CD8-positive, alpha-beta memory T cell (primary cell): ENCODE results near the gene SP8. TPM values are rescaled to one million over a fixed set of nuclear protein-coding genes. Genes with fewer than 3 reads are reported as not detected.

Experiments
- CTCF ChIA-PET: fragments of 350-600 bp; sonication (Branson Sonifier 250); formaldehyde crosslinking; loops from one replicate; lab custom pipeline; 2021; ENCODE audit warnings: antibody characterized with exemption; lab: Charles Lee
- POLR2A ChIA-PET: fragments of 350-600 bp; sonication (Branson Sonifier 250); formaldehyde crosslinking; loops from one replicate; lab custom pipeline; 2021; ENCODE audit warnings: antibody characterized with exemption; lab: Charles Lee
- DNase-seq, 5 donors: peaks; one replicate each; pipeline versions ENCODE4 v3.0.0 to v3.0.0-alpha.2; 2020 to 2022; ENCODE audit warnings: mixed read lengths in 1 of 5
- H3K27ac ChIP-seq: one replicate; pipeline ENCODE4 v1.7.0; 2013; ENCODE audit warnings: low read depth, mild to moderate bottlenecking, low read length, moderate library complexity
- H3K27me3 ChIP-seq: 2 replicates; pipeline ENCODE4 v1.7.0; 2013; ENCODE audit warnings: low read length, mild to moderate bottlenecking; ENCODE audit not compliant: insufficient read depth, poor library complexity, severe bottlenecking
- H3K36me3 ChIP-seq: 2 replicates; pipeline ENCODE4 v1.7.0; 2013; ENCODE audit warnings: mild to moderate bottlenecking, low read length, moderate library complexity; ENCODE audit not compliant: insufficient read depth
- H3K4me1 ChIP-seq: 2 replicates; pipeline ENCODE4 v1.7.0; 2013; ENCODE audit warnings: mild to moderate bottlenecking, low read length, moderate library complexity; ENCODE audit not compliant: insufficient read depth
- H3K4me3 ChIP-seq: 2 replicates; pipeline ENCODE4 v1.7.0; 2013; ENCODE audit warnings: mild to moderate bottlenecking, low read length
- H3K9me3 ChIP-seq: 2 replicates; pipeline ENCODE4 v1.7.0; 2013; ENCODE audit warnings: mild to moderate bottlenecking, low read length
- H3K27ac Mint-ChIP-seq, 8 donors: one replicate each; pipeline ENCODE4 v1.8.0; 2020 to 2021; ENCODE audit warnings: mixed read lengths in 8 of 8, mild to moderate bottlenecking in 6 of 8, inconsistent platforms in 3 of 8, moderate library complexity in 3 of 8
- H3K27me3 Mint-ChIP-seq, 2 donors: one replicate each; pipeline ENCODE4 v1.8.0; 2020 to 2021; ENCODE audit warnings: mixed read lengths in 2 of 2, mild to moderate bottlenecking in 1 of 2, moderate library complexity in 1 of 2
- H3K36me3 Mint-ChIP-seq, 3 donors: one replicate each; pipeline ENCODE4 v1.8.0; 2020 to 2021; ENCODE audit warnings: mixed read lengths in 3 of 3, inconsistent platforms in 1 of 3, mild to moderate bottlenecking in 1 of 3
- H3K4me1 Mint-ChIP-seq, 3 donors: one replicate each; pipeline ENCODE4 v1.8.0; 2020 to 2021; ENCODE audit warnings: mixed read lengths in 3 of 3, inconsistent platforms in 1 of 3, mild to moderate bottlenecking in 1 of 3
- H3K4me3 Mint-ChIP-seq, 7 donors: one replicate each; pipeline ENCODE4 v1.8.0; 2020 to 2021; ENCODE audit warnings: mixed read lengths in 7 of 7, mild to moderate bottlenecking in 6 of 7, moderate library complexity in 4 of 7, inconsistent platforms in 2 of 7
- H3K9me3 Mint-ChIP-seq, 5 donors: one replicate each; pipeline ENCODE4 v1.8.0; 2020 to 2022; ENCODE audit warnings: mixed read lengths in 5 of 5, mild to moderate bottlenecking in 3 of 5, moderate library complexity in 2 of 5, inconsistent platforms in 1 of 5
- polyA plus RNA-seq: library from polyadenylated mRNA; unstranded; fragments of 300-500 nt; fragmentation: Illumina TruSeq; gene quantifications from one replicate; pipeline ENCODE4 v1.2.3, GENCODE V29; 2021
- total RNA-seq, 2 experiments: library from RNA; stranded (reverse); gene quantifications; one replicate each; pipeline ENCODE4 v1.2.3, GENCODE V29; 2021

SP8 gene
- total and polyA plus RNA-seq, 3 experiments from 2014 or later, result not detected

DNA sequence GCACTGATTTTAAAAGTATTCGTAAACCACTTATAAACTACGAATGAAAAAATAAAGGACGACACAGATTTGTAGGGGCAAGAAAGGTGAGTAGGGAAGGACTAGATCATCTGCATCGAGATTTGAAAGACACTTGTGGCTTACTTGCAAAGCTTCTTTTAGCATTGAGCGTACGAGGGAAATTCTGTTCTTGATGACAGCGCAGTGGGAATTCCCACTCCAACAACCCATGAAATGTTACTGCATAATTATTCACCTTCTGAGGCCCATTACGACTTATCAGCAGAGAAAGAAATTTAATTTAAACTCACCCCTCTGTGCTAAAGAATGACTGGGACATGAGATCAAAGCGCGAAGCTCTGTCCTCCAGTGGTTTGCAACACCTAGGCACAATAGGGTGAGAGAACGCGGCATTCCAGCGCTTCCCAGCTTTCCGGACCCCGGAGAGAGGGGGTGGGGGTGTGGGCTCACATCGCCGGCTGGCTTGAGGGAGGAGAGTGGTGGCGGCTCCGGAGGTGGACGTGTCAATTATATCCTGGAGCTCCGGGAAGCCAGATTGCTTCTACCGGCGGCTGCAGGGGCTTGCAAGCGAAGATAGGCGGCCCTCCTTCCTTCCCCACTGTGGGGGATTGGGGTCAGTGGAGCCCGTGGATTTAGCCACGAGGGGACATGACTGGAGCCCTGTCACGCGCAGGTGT, 10.3 kb downstream of the SP8 start:
- Histone ChIP-seq H3K27ac (no peak overlapping the region), H3K36me3 (no peaks in the 10 kb centered on the region), H3K27me3 (peaks cover 42% of the 10 kb centered on the region), H3K4me1 (peaks cover 5% of the 10 kb centered on the region), H3K4me3 (no peak overlapping the region), H3K9me3 (no peaks in the 10 kb centered on the region)
- Mint-ChIP-seq H3K4me1 (peaks cover 7 to 9% (median 9%) of the 10 kb centered on the region in 3 donors), H3K27me3 (peaks cover 58 to 66% of the 10 kb centered on the region in 2 donors), H3K36me3 (peaks cover 0 to 3% (median 0%) of the 10 kb centered on the region in 3 donors), H3K9me3 (peaks cover 6 to 18% (median 16%) of the 10 kb centered on the region in 5 donors), H3K27ac (no peak overlapping the region), H3K4me3 (no peak overlapping the region)
- CTCF ChIA-PET, result no interaction called here
- POLR2A ChIA-PET, result no interaction called here
- DNase-seq, result no peak

- Mint-ChIP-seq H3K27me3 (no peaks in the 10 kb centered on the region), H3K36me3 (no peaks in the 10 kb centered on the region), H3K4me1 (no peaks in the 10 kb centered on the region), H3K9me3 (peaks cover 0 to 6% (median 0%) of the 10 kb centered on the region in 5 donors), H3K27ac (no peak overlapping the region), H3K4me3 (no peak overlapping the region)
- Histone ChIP-seq H3K4me3 (no peak overlapping the region), H3K36me3 (no peaks in the 10 kb centered on the region), H3K27me3 (no peaks in the 10 kb centered on the region), H3K27ac (no peak overlapping the region), H3K9me3 (no peaks in the 10 kb centered on the region), H3K4me1 (no peaks in the 10 kb centered on the region)
- ChIA-PET POLR2A (no interaction called here), CTCF (no interaction called here)
- DNase-seq, result no peak
Measured at GRCh38 chr7:20754001-20754400, 32.7 kb downstream of the SP8 start.

DNA sequence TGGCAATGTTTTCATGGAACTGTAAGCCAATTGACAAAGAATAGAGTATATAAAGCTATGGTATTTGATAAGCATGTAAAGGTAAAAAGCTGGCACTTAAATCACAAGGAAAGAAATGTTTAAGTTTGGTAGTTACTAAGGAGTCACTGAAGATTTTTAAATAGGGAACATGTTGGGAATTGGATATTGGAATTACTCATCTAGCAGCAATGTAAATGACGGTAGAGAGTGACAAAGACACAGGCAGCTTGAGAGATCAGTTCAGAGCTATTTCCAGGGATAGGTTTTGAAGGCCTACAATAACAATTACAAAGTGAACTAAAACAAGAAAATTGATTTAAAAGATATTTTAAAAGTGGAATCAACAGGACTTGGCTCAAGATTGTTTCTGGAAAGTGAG, 36.8 kb downstream of the SP8 start:
- H3K27me3 ChIP-seq, result no peaks in the 10 kb centered on the region
- H3K4me1 Mint-ChIP-seq, result no peaks in the 10 kb centered on the region
- no peaks in the 10 kb centered on the region for H3K4me1 ChIP-seq
- no peak overlapping the region for H3K27ac ChIP-seq
- H3K27ac Mint-ChIP-seq, result no peak overlapping the region
- ChIA-PET CTCF (no interaction called here), POLR2A (no interaction called here)
- no peak overlapping the region for H3K4me3 ChIP-seq
- DNase-seq, result no peak
- no peaks in the 10 kb centered on the region for H3K27me3 Mint-ChIP-seq
- H3K9me3 ChIP-seq, result no peaks in the 10 kb centered on the region
- peaks cover 0 to 6% (median 2%) of the 10 kb centered on the region in 5 donors for H3K9me3 Mint-ChIP-seq
- no peaks in the 10 kb centered on the region for H3K36me3 ChIP-seq
- no peak overlapping the region for H3K4me3 Mint-ChIP-seq
- H3K36me3 Mint-ChIP-seq, result no peaks in the 10 kb centered on the region

DNA sequence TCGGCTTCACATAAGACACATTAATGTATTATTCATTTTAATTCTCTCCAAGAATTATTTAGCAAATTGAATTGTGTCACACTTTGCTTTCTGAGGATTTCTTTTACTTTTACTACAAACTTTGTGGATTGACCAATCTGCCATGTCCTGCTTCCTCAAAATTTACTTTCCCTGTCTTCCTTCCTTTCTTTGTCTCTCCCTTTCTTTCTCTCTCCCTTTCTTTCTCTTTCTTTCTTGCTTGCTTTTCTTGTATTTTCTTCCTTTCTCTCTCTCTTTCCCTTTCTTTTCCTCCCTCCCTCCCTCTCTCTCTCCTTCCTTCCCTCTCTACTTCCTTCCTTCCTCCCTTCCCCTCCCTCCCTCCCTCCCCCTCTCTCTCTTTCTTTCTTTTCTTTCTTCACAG, 37.8 kb downstream of the SP8 start:
- no peak overlapping the region for H3K27ac ChIP-seq
- H3K27me3 Mint-ChIP-seq, result no peaks in the 10 kb centered on the region
- POLR2A ChIA-PET, result no interaction called here
- no peak overlapping the region for H3K4me3 ChIP-seq
- CTCF ChIA-PET, result no interaction called here
- H3K4me1 Mint-ChIP-seq, result no peaks in the 10 kb centered on the region
- H3K36me3 ChIP-seq, result no peaks in the 10 kb centered on the region
- no peaks in the 10 kb centered on the region for H3K36me3 Mint-ChIP-seq
- no peaks in the 10 kb centered on the region for H3K4me1 ChIP-seq
- H3K4me3 Mint-ChIP-seq, result no peak overlapping the region
- no peak for DNase-seq
- no peaks in the 10 kb centered on the region for H3K9me3 ChIP-seq
- no peak overlapping the region for H3K27ac Mint-ChIP-seq
- no peaks in the 10 kb centered on the region for H3K27me3 ChIP-seq
- peaks cover 0 to 6% (median 2%) of the 10 kb centered on the region in 5 donors for H3K9me3 Mint-ChIP-seq

DNA sequence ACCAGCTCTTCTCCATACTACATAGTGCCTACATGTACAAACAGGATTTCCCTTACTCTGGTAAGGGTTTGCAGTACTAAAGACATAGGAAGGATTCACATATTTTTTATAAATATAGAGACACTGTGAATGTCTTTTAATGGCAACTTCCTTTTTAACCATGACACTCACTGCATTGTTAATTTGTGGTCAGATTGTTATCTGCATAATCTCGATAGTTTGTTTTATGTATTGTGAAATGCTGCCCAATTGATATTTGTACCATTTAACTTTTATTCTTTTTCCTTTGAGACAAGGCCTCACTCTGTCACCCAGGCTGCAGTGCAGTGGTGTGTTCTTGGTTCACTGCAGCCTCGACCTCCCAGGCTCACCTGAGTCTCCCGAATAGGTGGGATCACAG, 39.7 kb downstream of the SP8 start:
- no peaks in the 10 kb centered on the region for H3K36me3 Mint-ChIP-seq
- Histone ChIP-seq H3K9me3 (no peaks in the 10 kb centered on the region), H3K27ac (no peak overlapping the region), H3K36me3 (no peaks in the 10 kb centered on the region), H3K27me3 (no peaks in the 10 kb centered on the region), H3K4me1 (no peaks in the 10 kb centered on the region), H3K4me3 (no peak overlapping the region)
- H3K27me3 Mint-ChIP-seq, result no peaks in the 10 kb centered on the region
- DNase-seq, result no peak
- no peaks in the 10 kb centered on the region for H3K4me1 Mint-ChIP-seq
- H3K4me3 Mint-ChIP-seq, result no peak overlapping the region
- H3K27ac Mint-ChIP-seq, result no peak overlapping the region
- peaks cover 0 to 2% (median 0%) of the 10 kb centered on the region in 5 donors for H3K9me3 Mint-ChIP-seq
- ChIA-PET CTCF (interaction anchor here (1.0 kb wide), 1 partner anchor 13 kb away, joined by 4 read pairs; no protein-coding TSS in a partner anchor), POLR2A (no interaction called here)

- Histone ChIP-seq H3K27me3 (no peaks in the 10 kb centered on the region), H3K9me3 (no peaks in the 10 kb centered on the region), H3K36me3 (no peaks in the 10 kb centered on the region), H3K4me1 (no peaks in the 10 kb centered on the region), H3K27ac (no peak overlapping the region), H3K4me3 (no peak overlapping the region)
- Mint-ChIP-seq H3K4me3 (no peak overlapping the region), H3K4me1 (no peaks in the 10 kb centered on the region), H3K27ac (no peak overlapping the region), H3K9me3 (peaks cover 0 to 2% (median 0%) of the 10 kb centered on the region in 5 donors), H3K27me3 (no peaks in the 10 kb centered on the region), H3K36me3 (no peaks in the 10 kb centered on the region)
- DNase-seq, result no peak
- ChIA-PET CTCF (no interaction called here), POLR2A (no interaction called here)
Measured at GRCh38 chr7:20745702-20746101, 41.0 kb downstream of the SP8 start.

- Histone ChIP-seq H3K36me3 (no peaks in the 10 kb centered on the region), H3K27me3 (no peaks in the 10 kb centered on the region), H3K27ac (no peak overlapping the region), H3K4me1 (no peaks in the 10 kb centered on the region), H3K4me3 (no peak overlapping the region), H3K9me3 (no peaks in the 10 kb centered on the region)
- no peak for DNase-seq
- H3K27ac Mint-ChIP-seq, result no peak overlapping the region
- CTCF ChIA-PET, result no interaction called here
- H3K36me3 Mint-ChIP-seq, result no peaks in the 10 kb centered on the region
- no peaks in the 10 kb centered on the region for H3K4me1 Mint-ChIP-seq
- H3K9me3 Mint-ChIP-seq, result peaks cover 0 to 2% (median 0%) of the 10 kb centered on the region in 5 donors
- POLR2A ChIA-PET, result no interaction called here
- H3K4me3 Mint-ChIP-seq, result no peak overlapping the region
- no peaks in the 10 kb centered on the region for H3K27me3 Mint-ChIP-seq
Measured at GRCh38 chr7:20744954-20745446, 41.7 kb downstream of the SP8 start.

GRCh38 chr7:20742913-20743312, 43.8 kb downstream of the SP8 start:
- Mint-ChIP-seq H3K27ac (no peak overlapping the region), H3K4me3 (no peak overlapping the region), H3K9me3 (peaks cover 0 to 2% (median 0%) of the 10 kb centered on the region in 5 donors), H3K27me3 (no peaks in the 10 kb centered on the region), H3K36me3 (no peaks in the 10 kb centered on the region), H3K4me1 (no peaks in the 10 kb centered on the region)
- CTCF ChIA-PET, result no interaction called here
- Histone ChIP-seq H3K36me3 (no peaks in the 10 kb centered on the region), H3K4me1 (no peaks in the 10 kb centered on the region), H3K9me3 (no peaks in the 10 kb centered on the region), H3K27ac (no peak overlapping the region), H3K27me3 (no peaks in the 10 kb centered on the region), H3K4me3 (no peak overlapping the region)
- POLR2A ChIA-PET, result no interaction called here
- DNase-seq, result no peak
